HG02870 (cell line): Measurements from ENCODE around the gene MEF2C.
"Not testable (repeated sequence)": the region's sequence is repeated elsewhere in the genome, so short reads cannot be mapped to it uniquely, and the experiment has no call there.

Experiments
- ATAC-seq: cut with Tn5 transposase; IDR thresholded peaks from one replicate; pipeline ENCODE4 v1.9.1; 2021; ENCODE audit warnings: mild to moderate bottlenecking, moderate library complexity; ENCODE audit not compliant: unreplicated experiment

Gene MEF2C

DNA sequence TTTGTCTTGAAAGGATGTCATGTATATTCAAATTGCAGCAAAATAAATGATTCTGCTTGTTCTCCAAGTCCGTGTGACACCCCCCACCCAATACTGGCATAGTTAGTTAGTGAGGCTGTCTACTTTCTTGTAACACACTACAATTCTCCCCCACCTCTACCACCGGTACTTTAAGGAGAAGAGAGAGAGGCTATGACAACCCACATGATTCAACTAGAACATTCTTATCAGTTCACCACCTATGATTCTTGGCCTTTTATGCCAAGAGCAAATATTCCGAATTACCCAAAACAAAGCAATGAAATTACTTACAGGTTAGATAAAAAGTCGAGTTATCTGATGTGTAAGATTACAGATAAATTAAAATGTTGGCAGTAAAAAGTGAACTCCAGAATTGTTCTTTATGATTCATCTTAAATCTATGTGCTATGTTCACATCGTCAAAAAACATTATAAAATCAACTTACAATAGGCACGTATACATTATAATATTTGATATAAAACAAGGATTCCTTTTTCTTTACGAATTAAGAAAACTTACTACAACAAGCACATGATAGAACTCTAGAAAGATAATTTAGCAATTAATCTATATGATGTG is 14.4 kb downstream of the MEF2C start:
- ATAC-seq = no peak

DNA sequence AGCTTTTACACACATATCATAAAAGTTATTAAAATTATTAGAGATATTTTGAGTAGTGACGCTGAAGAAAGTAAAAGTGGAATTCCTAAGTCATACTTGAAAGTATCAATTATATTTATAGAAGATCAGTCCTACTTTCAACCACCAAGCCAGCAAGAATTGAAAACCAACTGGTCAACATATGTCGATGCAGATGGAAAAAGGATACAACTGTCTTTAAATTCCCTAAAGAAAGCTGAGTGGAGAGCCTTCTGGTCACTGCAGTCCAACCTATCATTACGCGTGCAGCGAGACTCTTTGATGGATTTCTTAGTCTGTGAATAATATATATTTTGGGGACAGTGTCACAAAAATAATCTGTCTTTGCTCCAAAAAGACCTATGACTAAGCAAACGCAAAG is 15.3 kb downstream of the MEF2C start:
- no peak for ATAC-seq

DNA sequence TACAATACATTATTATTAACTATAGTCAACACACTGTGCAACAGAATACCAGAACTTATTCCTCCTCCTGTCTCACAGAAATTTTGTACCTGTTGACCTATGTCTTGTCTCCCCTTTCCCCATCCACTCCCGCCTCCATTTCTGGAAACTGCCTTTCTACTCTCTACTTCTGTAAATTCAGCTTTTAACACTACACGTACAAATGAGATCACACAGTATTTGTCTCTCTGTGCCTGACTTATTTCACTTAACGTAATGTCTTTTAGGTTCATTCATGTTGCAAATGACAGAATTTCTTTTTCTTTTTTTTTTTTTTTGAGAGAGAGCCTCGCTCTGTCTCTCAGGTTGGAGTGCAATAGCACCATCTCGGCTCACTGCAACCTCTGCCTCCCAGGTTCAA is 19.5 kb downstream of the MEF2C start:
- no peak for ATAC-seq

DNA sequence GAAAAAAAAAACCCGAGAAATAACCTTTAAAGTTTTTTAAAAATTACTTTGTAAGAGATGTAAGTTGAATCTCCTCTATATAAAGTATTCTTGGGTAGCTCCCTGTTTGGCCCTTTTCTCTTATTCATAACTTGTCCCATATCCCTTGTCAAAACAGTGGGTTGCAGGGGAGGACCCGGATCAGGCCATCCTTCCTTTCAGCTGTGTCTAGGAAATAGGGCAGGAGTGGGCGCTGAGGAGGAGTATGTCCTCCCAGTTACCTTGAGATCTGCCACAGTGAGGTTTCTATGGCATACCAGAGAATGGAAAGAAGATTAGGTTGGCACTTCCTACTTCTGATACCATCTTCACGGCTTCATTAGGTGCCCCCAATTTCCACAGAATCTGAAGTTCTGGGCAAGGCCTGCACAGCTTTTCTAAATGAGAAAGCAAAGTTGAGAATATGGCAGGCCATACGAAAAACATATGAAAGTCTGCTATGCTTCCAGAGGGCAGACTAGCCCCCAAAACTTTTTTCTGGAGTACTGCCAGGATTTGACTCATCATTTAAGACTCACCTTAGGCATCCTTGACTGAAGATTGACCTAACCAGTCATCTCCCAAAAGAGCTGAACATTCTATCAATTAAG is 20.3 kb downstream of the MEF2C start:
- ATAC-seq = no peak

DNA sequence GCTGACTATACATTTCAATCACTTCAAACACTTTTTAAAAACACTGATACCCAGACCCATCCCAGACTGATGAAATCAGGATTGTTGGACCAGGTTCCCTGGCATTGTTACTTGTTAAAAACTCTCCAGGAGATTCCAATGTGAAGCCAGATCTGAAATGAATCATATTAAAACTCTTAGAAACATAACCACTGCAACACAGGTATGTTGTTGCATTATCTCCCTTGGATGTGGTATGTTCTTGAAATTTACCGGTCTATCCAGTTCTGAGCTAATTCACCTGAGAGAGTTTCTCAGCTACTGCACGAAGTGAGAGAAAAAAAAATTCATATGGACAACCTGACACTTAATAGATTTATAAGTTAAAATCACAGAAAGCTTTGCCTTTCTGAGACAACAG is 21.8 kb downstream of the MEF2C start:
- no peak for ATAC-seq

DNA sequence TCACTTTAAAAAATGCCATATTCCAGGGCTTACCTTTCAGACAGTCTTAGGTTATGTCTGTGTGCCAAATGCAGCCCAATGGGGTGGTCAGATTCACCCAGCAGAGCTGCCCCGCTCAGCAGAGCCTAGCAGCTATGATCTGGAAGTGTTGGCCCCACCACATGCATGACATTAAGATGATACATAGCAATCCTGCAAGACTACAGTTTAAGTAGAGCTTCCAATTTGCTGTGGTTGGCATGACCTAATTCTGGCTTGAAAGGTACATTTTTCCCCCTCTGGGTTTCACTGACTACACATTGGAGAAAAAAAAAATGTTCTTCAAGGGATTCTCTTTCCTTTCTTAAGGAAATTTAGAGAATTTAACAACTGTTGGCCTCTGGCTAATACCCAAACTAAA is 22.5 kb downstream of the MEF2C start:
- ATAC-seq = no peak

DNA sequence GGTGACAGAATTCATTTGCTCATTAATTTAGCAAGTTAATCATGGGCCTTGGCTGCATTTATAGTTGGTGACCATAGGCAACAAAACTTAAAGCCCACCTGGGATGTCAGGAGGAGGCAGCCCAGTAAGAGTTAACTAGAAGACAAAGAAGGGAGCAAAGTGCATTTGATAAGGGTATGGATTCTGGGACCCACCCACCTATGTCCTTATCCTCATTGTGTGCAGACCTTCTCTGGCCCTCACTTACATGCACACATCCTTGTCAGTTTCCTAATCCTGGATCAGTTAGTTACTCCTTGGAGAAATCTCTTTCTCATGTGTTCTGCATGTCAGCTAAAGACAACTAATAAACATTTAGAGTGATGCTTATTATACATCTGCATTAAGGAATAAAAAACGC is 24.6 kb downstream of the MEF2C start:
- no peak for ATAC-seq

DNA sequence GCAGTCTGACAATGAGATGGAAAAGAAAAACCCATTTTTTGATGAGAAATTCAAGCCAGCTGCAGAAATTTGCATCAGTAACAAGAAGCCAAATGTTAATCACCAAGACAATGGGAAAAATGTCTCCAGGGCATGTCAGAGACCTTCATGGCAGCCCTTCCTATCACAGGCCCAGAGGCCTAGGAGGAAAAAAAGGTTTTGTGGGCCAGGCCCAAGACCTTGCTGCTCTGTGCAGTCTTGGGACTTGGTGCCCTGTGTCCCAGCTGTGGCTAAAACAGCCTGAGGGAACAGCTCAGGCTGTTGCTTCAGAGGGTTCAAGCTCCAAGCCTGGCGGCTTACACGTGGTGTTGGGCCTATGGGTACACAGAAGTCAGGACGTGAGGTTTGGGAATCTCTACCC is 26.6 kb downstream of the MEF2C start:
- not testable (repeated sequence) for ATAC-seq

DNA sequence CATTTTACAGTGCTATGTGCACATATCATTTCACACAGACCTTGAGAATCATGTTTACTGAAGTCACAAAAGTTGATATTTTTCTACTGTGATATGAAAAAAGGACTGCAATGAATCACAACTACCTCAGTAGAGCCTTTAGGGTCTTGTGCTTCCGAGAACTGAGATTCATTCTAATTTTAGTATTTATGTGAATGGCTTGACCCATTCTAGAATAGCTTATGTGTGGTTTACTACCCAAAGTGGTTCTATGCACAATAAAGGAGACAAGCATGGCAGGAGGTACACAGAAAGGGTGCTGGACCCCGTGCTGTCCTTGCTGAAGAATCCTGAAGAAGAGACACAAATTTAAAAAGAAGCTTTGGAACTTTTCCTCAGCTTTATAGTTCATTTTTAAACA is 28.2 kb downstream of the MEF2C start:
- no peak for ATAC-seq

DNA sequence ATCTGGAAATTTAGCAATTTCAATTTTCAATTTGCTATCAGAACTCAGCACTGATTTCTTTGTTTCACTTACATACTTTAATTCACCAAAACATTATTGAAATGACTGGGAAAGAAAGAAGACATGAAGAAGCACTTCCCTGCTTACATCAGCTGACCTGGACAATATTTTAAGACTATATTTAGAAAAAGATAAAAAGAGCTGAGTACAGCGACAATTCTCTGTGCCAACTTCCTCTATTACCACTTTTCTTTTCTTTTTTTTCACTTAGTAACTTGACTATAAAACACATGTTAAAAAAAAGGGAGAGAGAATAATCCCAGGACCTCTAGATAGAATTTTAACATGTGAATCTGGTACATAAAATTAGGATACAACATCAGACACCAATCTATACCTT is 35.6 kb downstream of the MEF2C start:
- no peak for ATAC-seq

DNA sequence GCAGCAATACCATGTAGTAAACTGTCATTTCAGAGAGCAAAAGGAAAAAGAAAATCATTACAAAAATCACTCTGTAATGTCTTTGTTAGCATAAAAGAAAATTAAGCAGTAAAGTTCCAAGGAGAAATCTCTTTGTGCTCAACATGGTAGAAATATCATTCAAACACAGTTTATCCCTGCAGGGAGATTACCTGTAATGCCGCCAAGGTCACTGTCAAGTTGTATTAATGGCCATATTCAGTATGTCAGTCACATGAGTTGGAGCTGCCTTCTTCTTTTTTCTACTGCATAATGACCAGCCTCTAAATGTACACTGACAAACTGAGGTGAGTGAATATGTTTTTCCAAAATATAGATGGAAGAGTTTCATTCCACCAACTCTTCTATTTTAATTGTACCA is 36.5 kb downstream of the MEF2C start:
- ATAC-seq = no peak

DNA sequence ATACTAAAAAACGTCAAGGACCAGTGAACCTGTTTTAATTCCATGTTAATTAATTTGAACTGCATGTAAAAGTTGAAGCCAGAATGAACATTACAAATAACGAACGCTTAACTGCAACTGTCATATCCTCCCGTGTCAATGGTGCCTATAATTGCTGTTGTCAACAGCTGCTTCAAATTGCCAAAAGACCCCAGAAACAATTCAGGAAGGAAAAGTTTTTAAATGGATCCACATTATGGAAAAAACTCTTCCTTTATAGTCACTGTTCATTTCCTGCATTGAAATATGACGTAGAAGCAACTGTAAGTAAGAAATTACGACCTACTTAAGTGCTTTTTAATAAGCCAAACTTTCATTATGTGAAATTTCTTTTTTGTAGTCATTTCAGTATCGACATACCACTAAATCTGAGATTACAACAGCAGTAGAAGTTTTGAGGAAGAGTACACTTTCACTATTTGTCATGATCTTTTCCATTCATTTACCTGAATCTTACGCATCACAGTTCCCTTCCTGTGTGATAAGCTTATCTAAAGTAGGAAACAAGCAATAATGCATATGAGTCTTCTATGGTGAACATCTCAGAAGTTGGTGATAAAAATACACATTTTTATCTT is 37.8 kb downstream of the MEF2C start:
- ATAC-seq = peak; percentile 86

DNA sequence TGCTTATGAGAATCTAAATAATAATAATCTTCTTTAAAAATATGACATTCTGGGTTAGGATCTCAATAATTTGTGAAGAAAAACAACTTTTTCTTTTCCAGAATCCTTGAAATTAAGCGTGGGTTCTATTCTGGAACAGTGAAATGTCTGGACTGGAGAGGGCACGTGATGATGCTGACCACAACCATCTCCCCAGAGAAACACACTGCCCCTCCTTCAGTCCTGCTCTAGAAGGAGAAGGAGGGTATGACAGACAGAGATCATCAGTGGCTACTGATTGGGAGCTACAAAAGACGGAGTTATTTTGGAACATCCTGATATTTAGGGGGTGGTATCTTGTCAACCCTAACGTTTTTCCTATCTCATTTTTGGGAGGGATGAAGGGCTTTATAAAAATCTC is 40.2 kb downstream of the MEF2C start:
- ATAC-seq = no peak

DNA sequence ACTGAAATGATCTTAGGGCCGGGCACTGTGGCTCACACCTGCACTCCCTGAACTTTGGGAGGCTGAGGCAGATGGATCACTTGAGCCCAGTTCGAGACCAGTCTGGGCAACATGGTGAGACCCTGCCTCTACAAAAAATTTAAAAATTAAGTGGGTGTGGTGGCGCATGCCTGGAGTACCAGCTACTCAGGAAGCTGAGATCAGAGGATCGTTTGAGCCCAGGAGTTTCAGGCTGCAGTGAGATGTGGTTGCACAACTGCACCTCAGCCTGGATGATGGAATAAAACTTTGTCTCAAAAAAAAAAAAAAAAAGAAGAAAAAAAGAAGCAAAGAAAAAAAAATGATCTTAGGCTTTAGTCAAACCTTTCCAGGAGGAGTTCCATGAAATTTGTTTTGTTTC is 41.8 kb downstream of the MEF2C start:
- no peak for ATAC-seq

DNA sequence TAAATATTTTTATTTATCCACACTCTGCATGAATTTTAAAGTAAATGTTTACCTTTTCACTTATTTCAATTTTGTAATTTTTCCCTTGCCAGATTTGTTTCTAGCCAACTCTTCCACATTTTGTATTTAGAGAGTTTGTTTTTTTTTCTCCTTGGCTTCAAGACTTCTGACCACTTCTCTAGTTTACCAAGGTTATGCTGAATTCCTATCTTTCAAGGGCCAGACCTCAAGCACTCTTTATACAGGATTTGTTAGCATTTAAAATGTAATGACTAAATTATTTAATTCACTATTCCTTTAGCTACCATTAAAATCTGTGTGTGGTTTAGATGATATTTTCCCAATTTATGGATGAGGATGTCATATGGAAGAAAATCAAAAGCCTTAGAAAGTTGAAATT is 42.5 kb downstream of the MEF2C start:
- no peak for ATAC-seq

DNA sequence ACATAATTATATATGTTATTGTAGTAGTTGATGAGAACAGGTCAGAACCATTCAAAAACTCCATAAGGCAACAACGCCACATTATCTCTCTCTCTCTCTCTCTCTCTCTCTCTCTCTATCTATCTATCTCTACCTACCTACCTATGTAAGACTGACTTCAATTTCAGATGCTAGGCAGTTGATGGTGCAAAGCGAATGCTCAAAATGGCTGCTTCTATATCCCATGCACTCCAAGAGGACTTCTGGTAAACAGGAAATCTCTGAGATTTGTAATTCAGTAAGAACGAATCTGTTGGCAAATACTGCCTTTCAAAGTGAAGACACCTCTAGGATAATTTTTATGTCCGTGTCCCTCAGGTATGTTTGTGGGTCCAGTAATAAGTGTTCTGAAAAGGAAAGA is 43.7 kb downstream of the MEF2C start:
- no peak for ATAC-seq

DNA sequence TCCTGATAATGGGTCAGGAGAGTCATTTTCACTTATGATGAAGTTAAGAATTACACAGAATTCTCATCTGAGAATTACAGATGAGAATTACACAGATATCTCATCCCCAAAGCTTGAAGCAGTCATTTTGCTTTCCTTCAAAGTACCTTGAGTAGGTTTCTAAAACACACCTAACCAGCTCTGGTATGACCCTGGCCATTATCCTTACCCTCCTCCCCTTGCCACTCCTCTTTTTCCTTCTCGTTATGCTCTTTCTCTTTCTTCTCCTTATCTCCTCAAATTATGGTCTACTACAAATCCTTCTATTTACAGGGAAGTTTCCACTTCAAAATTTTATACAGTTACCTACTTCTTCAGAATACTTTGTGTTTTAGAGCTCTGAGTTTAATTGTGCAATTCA is 44.5 kb downstream of the MEF2C start:
- ATAC-seq = no peak

DNA sequence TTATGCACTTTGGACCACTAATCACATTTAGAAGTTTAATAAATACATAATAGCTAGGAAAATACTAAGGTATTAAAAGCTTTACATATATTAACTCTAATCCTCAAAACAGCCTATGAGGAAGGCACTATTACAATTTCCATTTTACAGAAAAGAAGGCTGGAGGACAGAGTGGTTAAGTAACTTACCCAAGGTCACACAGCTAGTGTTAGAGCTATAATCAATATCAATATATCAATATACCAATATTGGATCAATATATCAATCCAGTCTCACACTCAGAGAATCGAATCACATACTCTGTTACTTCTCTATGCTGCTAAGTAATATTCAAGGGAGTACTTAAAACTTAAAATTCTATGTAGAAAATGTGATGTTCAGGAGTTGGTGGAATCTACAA is 45.2 kb downstream of the MEF2C start:
- no peak for ATAC-seq

DNA sequence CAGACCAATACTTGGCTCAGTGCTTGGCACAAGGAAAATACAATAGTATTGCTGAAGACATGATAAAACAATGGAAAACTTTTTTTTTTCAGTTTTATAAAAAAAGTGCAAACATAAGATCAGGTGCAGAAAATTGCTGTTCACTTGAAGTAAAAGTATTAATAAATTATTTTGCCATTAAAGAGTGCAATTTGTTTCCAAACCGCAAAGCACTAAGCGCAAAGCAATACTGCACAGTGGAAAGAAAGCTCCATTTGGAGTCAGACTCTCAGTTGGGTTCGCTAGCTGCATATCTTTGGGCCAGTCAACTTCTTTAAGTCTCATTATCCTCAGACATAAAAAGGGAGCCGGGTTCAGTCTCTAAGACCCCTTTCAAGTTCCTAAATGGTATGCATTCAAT is 45.8 kb downstream of the MEF2C start:
- ATAC-seq = no peak

DNA sequence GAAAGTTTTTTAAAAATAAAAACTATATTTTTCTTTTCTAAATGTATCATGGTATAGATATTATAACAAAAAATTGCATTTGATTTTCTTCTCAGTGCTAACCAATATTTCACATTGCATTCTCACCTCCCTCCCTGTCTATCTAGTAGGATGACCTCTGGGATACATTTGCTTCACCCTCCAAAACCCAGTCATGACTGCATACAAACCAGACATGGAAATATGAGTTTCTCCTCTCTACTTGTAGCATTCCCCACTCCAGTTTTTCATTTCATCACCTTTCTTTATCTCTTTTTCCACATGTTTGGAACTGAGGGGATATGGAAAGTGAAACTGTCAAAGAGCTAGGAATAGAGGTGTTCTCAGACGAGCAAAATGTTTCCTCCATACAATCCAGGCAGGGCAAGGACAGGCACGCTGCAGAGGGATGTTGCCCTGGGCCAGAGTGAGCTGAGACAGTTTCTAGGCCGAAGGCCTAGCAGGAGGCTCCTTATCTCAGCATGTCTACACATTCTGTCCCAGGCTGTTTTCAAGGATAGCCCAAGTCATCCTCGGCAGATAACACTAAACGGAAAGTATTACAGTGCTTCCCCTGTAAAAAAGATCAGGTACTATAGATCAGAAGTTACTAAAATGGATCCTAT is 46.7 kb downstream of the MEF2C start:
- ATAC-seq = no peak

DNA sequence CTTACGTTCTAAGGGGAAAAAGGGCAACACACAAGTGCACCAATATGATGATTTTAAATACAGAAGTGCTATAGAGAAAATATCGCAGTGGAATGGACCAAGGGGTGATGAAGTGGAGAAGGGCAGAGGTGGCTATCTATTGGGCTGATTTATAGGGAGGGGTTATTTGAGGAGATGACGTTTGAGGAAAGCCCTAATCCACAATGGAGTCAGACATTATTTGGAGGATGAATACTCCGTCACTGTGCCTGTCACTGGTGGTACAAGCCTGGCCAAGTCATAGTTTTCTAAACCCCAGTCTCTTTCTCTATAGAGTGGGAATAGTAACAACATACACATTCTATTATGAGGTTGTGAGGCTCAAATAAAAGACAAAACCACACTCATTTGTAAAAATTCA is 48.5 kb downstream of the MEF2C start:
- no peak for ATAC-seq

DNA sequence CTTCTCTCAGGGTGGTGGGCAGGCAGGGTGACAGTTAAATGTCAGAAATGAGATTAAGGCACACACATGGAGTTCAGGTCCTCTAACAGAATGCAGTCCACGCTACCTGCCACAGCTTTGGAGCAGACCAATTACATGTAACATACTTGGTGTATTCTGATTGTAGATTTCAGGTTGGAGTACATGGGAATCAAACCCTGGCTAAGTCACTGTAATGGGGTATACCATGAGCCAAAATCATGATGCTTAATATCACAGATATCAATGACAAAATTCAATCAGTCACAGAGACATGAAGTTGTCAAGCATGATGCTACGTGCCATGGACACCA is 48.9 kb downstream of the MEF2C start:
- no peak for ATAC-seq
